GM19238 (cell line): ENCODE measurements around the gene NEMP2.

ENCODE experiments used
- DNase-seq: peaks from one replicate; pipeline ENCODE4 v3.0.0; 2011; ENCODE audit warnings: low spot score; ENCODE audit not compliant: insufficient read length

Gene NEMP2

DNA sequence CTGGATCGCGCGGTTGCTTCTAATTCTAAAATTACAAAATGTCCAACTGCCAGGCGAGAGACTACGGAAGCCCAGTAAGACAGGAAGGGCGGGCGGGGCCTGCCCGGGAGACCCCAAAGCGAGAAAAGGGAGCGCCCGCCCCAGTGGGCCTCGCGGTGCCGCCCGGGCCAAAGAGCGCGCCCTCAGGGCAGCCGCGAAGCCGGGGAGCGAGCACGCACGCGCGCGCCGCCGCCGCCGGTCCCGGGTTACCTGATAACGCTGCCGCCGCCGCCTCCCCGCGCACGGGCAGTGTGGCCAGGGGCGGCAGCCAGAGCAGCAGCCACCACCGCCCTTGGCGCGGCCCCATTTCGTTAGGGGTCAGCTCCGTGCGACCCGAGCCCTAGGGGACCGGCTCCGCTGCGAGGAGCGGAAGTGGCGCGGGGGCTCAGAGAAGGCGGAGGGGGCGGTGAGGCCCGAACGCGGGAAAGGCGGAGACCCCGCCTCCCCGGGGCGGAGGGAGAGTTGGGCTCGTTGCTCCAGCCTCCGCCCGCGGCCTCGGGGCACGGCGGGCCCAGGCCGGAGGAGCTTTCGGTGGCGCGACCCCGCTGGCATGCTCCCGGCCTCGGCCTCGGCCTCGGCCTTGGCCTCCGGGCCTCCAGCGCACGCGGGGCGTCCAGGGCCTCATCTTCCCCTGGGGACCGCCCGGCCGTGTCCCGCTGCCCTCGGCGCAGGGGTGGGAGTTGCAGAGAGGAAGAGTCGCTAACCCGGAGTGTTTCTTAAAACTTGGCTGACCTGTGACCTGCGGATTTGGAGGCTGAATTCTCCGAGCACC lies at the start of gene NEMP2:
Gene NEMP2, minus strand, starts transcription at position 413 of the 811 bp plus-strand sequence. Its CDS starts 67 bp downstream, at position 346.
- peak; percentile 65 for DNase-seq

GRCh38 chr2:190583507-190584337 lies 49.2 kb upstream of the NEMP2 start:
- no peak for DNase-seq

DNA sequence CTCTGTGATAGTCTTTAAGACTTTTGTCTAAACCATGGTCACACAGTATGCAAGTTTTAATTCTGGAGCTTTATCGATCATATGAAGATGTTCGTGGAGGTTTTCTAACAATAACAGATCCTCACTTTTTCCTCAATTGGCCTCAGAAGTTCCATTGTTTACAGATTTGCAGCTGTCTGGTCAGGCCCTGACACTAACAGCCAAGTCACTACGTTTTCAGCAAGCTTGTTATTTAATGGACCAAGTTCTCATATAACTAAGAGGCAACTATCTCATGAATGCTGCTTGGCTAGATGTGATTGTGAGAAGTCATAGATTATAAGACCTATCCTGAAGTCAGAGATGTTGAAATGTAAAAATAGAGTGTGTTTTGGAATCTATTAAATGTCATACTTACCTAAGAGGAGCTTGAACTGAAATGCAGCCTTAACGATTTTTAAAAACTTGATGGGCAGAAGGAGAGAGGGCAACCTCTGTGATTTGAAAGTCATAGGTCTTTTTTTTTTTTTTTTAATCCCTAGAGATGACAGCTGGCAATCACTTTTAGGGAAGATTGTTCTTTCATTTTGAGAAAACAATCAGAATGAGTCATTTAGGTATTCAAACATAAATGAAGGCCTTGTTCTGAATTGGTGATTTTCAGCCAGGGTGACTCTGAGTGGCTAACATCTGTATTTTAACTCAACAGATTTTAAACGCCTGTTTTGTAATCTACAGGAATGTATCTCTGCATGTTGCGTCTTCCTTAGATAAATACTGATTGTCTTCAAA lies 48.4 kb upstream of the NEMP2 start:
- DNase-seq: no peak

DNA sequence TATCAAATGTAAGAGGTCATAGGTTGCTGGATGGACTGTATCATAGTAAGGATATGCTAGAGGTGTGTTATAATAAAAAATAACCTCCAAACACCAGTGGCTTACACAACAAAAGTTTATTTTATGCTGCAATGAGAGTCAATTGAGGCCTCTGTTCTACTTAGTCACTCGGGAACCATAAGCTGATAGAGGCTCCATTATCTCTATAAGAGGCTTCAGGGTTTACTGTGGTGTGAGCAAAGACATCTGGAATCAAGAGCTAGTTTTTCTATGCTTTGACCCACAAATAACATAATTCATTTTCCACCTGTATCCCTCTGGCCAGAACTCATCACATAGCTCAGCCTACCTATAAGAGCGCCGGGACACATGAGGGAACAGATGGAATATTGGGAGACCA lies 47.5 kb upstream of the NEMP2 start:
- DNase-seq: no peak

DNA sequence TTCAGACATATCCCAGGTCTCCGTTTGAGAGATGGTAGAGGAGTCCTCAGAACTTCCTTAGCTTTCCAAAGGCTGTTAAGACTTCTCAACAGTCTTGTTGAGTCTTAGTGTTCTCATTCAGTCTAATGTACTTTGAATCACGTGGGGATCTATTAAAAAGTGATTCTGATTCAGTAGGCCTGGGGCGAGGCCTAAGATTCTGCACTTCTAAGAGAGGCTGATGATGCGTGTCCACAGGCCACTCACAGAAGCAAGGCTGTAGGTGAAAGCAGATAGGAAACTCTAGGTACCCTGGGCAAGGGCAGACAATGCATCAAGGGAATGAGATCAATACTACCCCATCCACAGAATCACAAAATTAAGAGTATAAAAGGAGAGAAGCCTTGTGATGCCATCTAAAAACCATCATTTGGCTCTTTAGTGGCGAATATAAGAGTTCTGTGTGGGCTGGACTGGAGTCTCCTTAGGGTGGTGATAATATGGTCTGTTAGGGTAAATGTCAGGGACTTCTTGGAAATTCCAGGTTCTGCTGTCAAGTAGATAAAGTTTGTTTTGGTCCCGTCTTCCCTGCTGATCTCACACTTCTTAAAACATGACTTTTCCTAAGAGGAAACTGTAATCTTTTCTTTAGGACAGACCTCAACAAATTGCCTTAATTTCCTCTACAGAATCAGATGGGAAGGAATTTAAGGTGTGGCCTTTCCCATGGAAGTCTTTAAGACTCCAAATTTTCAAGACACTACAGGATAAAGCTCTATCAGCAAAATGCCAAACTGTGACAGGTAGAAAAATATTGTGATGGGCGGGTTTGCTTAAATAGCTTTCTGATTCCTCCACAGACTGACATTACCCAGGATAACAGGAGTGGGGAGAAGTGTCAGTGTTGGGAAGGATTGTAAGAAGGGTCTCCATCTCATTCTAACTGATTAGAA lies 45.7 kb upstream of the NEMP2 start:
- no peak for DNase-seq

DNA sequence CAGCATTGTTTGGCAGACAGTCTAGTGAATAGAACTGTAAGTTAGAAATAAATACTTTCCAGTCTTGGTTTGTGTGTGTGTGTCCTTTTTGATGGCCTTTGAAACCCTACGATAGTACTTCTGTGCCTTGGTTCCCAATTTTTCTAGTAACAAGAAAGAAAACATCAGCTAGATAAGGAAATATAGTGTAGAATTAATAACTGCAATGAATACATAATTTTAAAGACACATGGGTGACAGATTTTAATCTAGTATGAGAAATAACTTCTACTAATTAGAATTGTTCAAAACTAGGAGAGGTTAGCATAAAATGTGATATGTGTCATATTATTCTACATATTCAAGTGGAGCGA lies 44.5 kb upstream of the NEMP2 start:
- no peak for DNase-seq

DNA sequence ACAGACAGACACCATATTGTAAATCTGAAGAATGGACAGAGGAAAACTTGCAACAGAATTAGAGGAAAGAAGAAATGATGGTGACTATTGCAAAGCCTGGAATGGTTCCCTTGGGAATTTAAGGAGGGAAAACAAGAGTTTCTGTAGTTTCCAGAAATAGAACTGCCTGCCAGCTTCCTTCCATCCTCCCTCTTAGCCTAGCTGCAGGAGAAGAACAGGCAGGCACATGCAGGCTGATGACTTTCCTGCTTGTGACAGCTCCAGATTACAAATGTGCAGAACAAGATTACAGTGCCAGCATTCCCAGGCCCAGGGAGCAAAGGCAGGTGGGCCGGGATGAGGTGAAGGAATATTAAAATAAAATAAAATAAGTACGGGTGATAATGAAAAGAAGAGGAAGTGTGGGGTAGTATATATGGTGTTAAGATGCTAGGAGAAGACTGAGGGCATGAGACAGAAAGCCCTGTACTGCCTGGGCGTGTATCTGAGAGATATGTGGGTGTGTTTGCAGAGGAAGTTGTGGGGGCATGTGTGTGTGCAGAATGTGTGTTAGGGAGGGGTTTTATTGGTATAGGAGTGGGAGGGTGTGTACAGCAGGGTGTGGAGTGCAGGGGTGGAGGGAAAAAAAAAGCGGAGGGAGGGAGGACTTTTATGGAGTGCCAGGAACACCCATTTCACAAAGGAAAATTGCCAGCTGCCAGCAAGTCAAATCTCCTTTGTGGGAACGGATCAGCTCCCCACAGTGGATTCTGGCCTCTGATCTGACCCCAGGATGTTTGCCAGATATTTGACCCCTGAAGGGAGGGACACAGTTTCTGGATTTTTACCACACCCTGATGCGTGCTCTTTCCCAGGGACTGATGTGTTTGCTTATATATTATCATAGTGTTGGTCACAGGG lies 43.9 kb upstream of the NEMP2 start:
- DNase-seq: no peak

DNA sequence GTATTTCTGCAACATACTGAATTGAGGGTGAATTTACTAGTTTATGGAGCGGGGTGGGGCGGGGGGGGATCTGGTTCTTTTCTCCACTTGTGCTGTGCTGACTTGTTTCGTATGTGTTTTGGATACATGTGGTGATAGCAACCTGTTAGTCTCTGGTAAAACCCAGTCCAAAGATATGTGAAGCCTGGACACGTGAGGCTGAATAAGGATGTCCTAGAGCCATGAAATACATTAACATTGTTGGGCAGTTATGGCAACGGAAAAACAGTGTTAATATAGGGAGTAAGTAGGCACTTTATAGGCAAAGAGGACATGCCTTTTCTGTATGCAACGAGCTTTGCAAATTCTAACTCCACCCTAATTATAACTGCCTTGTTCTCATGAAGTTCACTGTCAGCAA lies 42.1 kb upstream of the NEMP2 start:
- no peak for DNase-seq

DNA sequence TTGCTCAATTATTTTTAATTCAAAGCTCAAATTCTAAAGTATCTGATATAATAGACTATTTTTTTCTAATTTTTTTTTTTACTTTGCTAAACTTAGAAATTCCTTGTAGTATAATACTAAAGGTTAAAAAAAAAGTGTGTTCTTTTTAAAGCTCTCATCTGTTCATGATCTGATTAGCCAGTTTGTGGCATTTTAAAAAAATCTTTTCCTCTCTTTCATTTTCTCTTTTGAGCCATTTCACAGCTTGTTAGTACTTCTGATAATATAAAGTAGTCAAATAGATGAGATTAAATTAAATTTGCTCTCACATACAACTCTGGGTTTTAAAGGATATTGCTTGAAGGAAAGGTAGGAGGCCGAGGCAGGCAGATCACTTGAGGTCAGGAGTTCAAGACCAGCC lies 40.7 kb upstream of the NEMP2 start:
- DNase-seq: no peak

DNA sequence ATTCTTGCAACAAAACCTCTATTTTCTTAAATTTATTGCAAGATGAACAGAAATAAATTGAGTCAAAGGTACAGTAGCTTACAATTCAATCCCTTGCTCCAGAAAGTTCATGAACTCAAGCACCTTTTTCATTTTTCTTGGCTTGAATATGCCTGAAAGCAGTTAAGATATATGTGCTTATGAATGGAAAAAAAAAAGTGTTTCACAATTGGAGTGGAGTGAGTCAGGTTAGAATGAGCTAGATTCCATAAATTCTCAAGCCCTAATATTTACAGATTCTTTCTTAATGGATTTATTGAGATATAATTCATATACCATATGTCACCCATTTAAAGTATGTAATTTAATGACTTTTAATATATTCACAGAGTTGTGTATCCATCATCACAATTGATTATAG lies 39.6 kb upstream of the NEMP2 start:
- DNase-seq: no peak

GRCh38 chr2:190572246-190572645 lies 37.7 kb upstream of the NEMP2 start:
- no peak for DNase-seq

- no peak for DNase-seq
These were observed 37.2 kb upstream of the NEMP2 start for GRCh38 chr2:190571686-190572085.

DNA sequence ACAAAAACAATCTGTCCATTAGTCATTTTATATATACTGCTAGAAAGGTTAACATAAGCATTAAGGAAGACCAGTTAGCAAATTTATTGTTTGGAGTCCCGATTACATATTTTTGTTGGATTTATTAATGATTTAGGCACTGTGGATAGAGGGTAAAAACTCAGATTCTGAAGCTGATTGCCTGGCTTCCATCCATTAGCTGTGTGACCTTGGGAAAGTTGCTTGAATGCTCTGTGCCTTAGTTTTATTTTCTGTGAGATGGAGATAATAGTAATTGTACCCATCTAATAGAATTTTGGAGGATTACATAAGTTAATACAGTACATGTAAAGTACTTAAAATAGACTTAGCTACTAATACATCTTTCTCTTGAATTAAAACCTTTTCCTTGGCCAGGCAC lies 36.3 kb upstream of the NEMP2 start:
- no peak for DNase-seq

GRCh38 chr2:190569994-190570755 lies 35.7 kb upstream of the NEMP2 start:
- DNase-seq: no peak

GRCh38 chr2:190564838-190565237 lies 30.3 kb upstream of the NEMP2 start:
- DNase-seq: no peak

GRCh38 chr2:190563646-190564045 lies 29.1 kb upstream of the NEMP2 start:
- no peak for DNase-seq

- no peak for DNase-seq
These were observed 28.6 kb upstream of the NEMP2 start for GRCh38 chr2:190563109-190563508.

DNA sequence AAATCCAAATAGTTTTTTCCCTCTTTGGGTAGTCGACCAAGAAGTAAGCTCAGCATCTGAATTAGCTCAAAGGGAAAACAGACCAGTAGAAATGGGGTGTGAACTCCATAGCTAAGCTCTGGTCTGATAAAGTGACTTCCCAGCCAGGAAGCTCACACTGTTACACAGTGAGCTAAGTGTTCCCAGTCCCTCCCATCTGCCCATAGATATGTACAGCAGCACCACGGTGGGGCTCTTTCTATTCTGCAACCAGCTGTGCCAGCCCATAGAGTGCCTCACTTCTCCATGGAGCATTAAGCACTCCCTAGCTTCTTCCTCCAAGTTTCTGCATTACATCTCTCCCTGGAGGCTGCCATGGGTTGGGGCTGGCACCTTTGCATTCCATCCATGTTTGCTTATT lies 27.6 kb upstream of the NEMP2 start:
- DNase-seq: no peak

GRCh38 chr2:190561094-190561493 lies 26.6 kb upstream of the NEMP2 start:
- no peak for DNase-seq
